Measurements from ENCODE around the gene STRN3.
"Not testable (repeated sequence)": the region's sequence is repeated elsewhere in the genome, so short reads cannot be mapped to it uniquely, and the experiment has no call there.

DNA sequence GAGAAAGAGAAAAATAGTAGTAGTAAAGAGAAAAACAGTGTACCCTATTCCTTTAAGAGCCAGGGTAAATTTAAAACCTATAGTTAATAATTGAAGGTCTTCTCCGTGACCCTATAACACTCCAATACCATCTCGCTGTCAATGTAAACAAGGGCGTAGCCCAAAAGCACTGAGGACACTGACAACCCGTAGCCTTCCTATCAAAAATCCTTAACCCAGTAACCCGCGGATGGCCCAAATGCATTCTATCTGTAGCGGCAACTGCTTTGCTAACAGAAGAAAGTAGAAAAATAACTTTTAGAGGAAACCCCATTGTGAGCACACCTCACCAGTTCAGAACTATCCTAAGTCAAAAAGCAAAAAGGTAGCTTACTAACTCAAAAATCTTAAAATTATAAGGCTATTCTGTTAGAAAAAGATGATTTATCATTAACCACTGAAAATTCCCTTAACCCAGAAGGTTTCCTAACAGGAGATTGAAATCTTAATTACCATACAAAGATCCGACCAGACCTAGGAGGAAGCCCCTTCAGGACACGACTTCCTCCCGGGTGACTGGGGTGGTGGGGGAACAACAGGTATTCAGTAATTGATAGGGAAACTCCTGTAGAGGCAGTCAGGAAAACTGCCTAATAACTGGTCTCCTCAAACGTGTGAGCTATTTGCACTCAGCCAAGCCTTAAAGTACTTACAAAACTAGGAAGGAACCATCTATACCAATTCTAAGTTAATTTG, 58.6 kb downstream of the STRN3 start:
- not testable (repeated sequence) for TF ChIP-seq TAF1 (conservative IDR thresholded peaks at IDR 0.05)
- TF ChIP-seq, protein P1, sequence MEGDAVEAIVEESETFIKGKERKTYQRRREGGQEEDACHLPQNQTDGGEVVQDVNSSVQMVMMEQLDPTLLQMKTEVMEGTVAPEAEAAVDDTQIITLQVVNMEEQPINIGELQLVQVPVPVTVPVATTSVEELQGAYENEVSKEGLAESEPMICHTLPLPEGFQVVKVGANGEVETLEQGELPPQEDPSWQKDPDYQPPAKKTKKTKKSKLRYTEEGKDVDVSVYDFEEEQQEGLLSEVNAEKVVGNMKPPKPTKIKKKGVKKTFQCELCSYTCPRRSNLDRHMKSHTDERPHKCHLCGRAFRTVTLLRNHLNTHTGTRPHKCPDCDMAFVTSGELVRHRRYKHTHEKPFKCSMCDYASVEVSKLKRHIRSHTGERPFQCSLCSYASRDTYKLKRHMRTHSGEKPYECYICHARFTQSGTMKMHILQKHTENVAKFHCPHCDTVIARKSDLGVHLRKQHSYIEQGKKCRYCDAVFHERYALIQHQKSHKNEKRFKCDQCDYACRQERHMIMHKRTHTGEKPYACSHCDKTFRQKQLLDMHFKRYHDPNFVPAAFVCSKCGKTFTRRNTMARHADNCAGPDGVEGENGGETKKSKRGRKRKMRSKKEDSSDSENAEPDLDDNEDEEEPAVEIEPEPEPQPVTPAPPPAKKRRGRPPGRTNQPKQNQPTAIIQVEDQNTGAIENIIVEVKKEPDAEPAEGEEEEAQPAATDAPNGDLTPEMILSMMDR (IDR thresholded peaks at IDR 0.05; ENCODE audit: low read depth, low read length, missing input control) = not testable (repeated sequence)

Data from liver (tissue), 3 donors.